Astrocyte (in vitro differentiated cells and primary cell): ENCODE measurements around the gene ELMOD3.

Experiments
- CTCF ChIP-seq: IDR thresholded peaks from 2 replicates; pipeline ENCODE4 v1.5.1; 2011; ENCODE audit warnings: low read depth, mild to moderate bottlenecking, inconsistent platforms, low read length, moderate library complexity; ENCODE audit not compliant: insufficient read depth
- EZH2 ChIP-seq: IDR thresholded peaks from 2 replicates; pipeline ENCODE4 v1.6.1; 2012; ENCODE audit warnings: mild to moderate bottlenecking, low read length, inconsistent platforms; ENCODE audit not compliant: insufficient read depth

DNA sequence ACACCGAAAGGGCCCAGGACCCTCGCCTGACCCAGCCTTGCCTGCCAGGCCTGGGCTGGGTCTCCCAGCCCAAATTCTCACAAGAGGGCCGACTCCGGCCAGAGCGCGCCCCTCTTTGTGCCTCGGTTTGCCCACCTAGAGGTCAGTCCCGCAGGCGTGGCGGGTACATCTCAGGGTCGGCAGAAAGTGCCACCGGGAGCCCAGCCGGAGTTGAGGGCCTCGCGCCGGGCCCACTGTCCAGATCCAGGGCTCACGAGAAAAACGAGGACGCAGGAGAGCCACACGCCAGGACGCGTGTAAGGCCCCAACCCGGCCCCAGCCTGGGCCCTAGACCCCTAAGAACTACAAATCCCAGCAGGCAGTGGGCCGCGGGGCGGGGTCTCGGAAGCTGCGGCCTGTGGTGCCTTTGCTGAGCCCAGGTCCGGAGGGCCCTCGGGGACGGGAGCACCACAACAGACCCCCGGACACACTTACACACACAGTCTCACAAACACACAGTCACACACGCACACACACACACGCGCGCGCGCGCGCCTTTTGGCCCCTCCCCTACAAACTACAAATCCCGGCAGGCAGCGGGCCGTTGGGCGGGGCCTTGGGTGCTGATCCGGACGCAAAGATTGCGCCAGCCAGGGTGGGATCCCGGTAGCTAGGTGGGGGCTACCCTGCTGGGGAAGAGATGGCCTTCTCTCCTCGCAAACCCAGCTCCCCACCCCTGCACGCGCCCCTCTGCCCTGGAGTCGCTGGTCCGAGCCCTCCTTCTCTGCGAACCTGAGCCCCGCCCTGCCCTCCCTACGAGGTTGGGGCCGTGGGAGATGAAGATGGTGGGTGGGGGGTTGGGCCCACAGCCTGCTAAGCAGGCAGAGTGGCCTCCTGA is 63.8 kb downstream of the ELMOD3 start, which contains the start of gene SH2D6:
- TF ChIP-seq CTCF (no peak), EZH2 (no peak)
